Dermis blood vessel endothelial cell (primary cell): Measurements from ENCODE around the gene NSA2. TPM values are rescaled to one million over a fixed set of nuclear protein-coding genes. Genes with fewer than 3 reads are reported as not detected.
"Not testable (repeated sequence)": the region's sequence is repeated elsewhere in the genome, so short reads cannot be mapped to it uniquely, and the experiment has no call there.

Experiments used
- DNase-seq: peaks from one replicate; pipeline ENCODE4 v3.0.0; 2010
- total RNA-seq: library from RNA; depleted of rRNA; stranded (reverse); fragments of >200 nt; gene quantifications from 2 replicates; pipeline ENCODE4 v1.2.3, GENCODE V29; 2014

The NSA2 gene
- 78.1 and 101 TPM in 2 replicates for total RNA-seq

DNA sequence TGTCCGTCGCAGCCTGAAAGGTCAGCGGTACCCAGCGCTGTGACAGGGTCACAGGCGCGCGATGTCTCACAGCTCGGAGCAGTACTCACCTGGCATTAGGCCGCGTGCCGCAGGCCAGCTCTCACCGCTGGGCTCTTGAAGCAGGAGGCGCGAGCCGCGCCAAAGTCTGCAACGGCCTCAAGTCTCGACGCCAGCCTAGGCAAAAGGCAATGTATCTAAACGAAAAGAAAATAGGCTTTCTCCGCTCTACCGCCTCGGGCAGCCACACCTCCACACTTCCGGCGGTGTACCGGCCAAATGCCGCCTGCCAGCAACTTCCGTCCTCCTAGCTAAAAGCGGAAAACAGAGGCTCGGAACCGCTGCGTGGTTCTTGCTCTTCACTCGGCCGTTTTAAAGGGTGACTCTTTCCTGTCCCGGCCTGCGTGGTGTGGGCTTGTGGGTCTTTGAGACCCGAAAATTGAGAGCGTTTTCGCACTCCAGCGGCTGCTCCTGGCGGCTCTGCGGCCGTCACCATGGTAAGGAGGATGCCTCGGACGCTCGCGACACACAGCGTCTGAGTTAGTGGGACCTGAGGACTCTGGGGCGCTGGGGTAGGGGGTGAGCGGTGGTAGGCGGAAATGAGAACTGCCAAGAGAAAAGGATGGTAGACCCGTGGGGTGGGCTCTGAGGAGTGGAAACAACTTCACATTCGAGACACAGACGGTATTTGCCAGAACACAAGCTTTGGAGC lies at the start of gene NSA2, which contains the start of gene GFM2:
Gene NSA2 (plus strand): TSS at position 401 of the 730 bp plus-strand sequence. CDS start 112 bp downstream, at position 513.
Gene GFM2 (minus strand): TSS at position 269 of the 730 bp plus-strand sequence. CDS start 3,375 bp downstream, outside the sequence.
- peak; percentile 97 for DNase-seq

DNA sequence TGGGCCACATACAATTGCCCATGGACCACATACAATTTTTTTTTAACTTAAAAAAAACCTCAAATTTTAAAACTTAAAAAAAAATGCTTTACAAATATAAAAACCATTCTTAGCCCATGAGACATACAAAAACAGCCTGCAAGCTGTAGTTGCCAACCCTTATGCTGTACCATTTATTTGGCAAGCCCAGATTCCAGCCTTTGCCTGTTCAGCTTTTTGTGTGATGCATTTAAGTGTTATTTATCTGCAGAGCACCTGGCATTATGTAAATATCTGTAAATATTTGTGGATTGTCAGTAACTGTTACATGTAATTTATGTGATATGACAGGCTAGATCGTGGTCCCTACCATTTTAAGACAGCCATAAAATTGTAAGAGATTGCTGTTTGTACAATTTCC lies 49.5 kb upstream of the NSA2 start:
- DNase-seq, result no peak

DNA sequence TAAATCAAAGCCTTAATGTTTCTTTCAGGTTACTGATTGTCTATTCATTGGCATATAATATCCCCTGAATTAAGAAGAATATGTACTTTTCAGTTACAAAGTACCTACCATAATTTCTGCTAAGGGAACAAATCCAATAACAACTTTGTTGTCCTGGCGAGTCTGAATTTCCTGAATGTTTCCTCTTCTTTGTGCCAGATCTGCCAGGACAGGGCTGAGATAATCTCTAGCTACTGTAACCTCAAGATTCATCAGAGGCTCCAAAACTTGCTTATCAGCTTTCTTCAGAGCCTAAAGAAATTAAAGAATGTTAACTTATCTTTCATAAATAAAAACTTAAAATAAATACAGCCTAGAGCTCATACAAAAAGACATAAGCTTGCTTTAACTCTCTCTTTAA lies 44.8 kb upstream of the NSA2 start:
- peak; percentile 34 for DNase-seq

DNA sequence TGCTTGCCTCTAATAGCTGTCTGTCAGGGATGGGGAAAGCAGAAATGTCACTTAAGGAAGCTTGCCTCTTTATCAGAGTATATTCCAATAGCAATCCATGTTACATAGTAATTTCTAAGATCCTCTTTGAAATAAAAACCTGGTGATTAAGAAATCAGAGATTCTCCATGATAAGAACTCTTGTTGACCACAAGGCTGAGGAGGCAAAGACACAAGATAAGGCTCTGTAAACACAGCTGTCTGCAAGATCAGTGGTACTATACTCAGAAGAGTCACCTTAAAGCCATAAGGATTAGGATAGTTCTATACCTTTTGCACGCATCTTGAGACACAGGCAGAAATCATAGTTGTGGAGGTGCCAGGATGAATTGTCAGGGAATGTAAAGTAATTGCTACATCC lies 41.7 kb upstream of the NSA2 start:
- no peak for DNase-seq

DNA sequence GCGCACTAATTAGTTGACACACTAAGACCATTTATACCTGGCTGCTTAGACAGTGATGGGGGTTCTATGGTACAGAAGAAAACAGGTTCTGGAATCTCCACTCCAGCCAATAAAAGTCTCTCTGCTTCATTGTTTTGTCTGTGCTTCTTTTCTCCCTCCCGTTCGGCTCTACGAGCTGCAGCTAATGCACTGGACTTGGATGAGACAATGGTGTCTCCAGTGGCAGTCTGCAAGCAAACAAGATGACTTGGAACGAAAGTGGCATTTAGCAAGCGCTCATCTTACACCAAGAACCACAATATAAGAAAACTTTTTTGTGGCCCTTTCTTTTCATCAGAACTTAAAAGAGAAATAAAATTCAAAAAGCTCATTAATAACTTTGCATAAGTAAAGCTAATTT lies 30.3 kb upstream of the NSA2 start:
- no peak for DNase-seq

DNA sequence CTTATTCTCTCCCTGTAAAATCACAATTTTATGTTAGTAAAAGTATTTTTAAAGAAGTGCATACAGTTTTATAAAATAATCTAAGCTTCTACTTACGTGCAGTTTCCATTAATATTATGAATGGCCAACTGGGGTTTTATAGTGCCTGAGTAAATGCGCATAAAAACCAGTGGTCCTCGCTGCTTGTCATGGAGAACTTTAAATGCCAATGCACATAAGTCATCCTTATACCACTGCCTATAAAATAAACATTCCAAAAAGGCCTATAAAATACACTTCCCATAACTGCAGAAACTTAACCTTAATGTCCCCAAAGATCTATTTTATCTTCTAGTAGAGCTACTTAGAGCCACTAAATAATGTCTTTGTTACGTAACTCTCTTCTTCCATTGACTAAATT lies 28.6 kb upstream of the NSA2 start:
- DNase-seq, result no peak

DNA sequence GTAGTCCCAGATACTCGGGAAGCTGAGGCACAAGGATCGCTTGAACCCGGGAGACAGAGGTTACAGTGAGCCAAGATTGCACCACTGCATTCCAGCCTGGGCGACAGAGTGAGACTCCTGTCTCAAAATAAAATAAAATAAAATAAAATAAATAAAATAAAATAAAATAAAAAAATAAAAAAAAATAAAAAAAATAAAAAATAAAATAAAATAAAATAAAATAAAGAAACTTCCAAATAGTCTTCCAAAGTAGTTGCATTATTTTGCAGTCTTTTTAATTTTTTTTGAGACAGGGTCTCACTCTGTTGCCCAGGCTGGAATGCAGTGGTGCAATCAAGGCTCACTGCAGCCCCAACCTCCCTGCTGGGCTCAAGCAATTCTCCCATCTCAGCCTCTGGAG lies 18.3 kb upstream of the NSA2 start:
- DNase-seq, result not testable (repeated sequence)

DNA sequence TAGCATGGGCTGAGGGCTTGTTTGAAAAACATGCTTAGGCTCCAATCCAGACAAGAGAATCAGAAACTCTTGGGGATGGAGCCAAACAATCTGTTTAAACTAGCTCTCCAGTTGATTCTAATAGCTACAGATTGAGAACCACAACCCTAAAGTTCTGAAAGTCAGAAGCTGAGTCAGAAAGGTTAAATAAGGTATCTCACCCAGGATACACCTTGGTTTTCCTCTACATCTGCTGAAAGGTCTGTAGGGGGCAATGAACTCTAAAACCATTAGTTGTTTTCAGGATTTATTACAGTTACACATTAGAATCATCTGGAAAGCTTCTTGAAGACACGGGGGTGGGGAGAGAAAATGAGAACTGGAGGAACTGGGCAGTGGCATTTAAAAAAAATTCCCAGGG lies 5.8 kb upstream of the NSA2 start:
- no peak for DNase-seq

DNA sequence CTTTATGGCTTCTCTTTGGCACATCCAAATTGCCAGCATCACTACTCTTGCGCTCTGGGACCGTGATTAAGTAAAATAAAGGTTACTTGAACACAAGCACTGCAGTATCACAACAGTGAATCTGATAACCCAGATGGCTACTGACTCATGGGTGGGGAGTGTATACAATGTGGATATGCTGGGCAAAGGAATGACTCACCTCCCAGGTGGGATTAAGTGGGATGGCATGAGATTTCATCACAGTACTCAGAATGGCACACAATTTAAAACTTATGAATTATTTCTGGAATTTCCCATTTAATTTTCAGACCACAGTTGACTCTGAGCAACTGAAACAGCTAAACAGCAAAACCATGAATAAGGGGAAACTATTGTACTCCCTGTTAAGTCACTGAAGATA lies 4.5 kb upstream of the NSA2 start:
- DNase-seq, result peak; percentile 65

DNA sequence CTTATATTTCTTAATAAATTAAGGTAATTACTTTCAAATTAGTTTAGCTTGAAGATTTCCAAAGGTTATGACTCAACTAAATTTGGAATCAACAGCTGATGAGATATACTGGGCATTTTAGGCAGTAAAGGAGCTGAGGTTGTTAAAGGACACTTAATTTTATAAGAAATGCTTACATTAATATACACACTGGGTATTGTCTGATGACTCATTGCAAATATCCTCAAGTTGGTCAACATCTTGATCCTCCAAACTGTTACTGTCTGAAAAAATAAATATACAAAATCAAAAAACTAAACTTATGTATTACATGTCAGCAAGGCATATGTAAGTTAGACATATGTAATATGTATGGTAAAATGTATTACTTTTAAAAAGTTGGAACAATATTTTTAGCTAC lies 3.5 kb upstream of the NSA2 start:
- no peak for DNase-seq

DNA sequence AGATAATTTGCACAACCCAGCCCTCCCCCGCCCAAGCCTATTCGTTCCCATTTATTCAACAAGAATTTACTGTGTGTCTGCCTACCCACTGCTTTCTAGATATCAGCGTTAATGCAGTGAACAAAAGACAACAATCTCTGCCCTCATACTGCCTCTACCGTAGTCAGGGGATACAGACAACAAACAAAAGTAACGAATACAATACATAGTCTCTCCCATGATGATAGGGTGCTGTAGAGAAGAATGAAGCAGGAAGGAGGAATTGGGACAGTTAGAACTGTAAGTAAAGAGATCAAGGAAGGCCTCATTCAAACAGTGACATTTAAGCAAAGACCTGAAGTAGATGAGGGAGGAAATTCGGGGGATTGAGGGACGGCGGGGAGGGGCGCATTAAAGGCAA lies 1.8 kb upstream of the NSA2 start:
- peak; percentile 46 for DNase-seq

DNA sequence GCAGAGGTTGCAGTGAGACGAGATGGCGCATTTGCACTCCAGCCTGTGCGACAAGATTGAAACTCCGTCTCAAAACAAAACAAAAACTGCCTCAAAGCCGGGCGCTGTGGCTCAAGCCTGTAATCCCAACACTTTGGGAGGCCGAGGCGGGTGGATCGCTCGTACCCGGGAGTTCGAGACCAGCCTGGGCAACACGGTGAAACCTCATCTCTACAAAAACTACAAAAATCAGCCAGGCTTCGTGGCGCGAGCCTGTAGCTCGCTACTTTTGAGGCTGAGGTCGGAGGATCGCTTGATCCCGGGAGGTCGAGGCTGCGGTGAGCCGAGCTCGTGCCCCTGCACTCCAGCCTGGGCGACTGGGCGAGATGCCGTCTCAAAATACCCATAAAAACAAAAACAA lies 1.1 kb upstream of the NSA2 start:
- DNase-seq, result no peak

DNA sequence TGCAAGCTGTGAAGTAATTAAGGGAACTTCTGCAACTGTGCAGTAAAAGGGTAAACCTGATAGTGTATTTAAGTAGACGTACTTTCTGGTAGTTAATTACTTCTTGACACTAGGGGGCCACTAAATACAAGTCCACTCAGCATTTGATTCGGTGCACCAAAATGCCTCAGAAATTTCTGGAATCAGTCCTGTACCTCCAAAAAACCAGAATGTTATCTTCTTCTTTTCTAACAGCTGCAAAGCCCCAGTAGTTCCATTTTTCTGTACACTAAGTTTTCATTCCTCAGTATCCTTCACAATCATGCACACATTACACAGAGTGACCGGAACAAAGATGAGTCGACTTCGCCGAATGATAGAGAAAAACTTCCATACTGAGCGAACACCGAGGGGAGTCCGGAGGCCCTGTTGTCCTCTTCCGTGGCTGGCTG lies 616 bp upstream of the NSA2 start:
- peak; percentile 73 for DNase-seq

DNA sequence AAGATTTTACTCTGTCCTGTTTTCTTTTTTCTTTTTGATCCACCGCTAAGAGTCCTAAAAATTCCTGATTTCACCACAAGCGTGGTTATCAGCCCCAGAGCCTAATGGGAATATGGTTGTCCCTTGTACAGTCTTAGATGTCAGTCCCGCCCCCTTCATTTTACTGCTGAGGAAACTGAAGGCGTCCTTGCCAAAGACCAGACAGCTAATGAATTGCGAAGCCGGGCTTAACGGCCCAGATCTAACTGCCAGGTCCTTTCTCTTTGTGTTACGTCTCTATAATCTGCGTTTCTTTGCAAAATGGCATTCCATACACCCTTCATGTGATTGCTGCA lies 497 bp downstream of the NSA2 start:
- DNase-seq, result peak; percentile 58

DNA sequence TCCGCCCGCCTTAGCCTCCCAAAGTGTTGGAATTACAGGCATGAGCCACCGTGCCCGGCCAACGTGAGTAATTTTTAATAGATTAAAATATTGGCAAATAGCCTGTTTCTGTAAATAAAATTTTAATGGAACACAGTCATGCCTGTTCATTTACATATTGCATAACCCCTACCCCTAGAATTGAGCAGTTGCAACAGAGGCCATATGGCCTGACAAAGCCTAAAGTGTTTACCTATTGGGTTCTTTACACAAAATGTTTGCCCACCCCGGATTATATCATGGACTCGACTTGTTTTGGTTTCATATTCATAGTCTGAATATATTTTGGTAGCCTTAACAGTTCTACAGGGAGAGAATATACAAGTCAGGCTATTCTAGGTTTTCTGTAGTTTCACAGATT lies 5.3 kb downstream of the NSA2 start:
- no peak for DNase-seq

DNA sequence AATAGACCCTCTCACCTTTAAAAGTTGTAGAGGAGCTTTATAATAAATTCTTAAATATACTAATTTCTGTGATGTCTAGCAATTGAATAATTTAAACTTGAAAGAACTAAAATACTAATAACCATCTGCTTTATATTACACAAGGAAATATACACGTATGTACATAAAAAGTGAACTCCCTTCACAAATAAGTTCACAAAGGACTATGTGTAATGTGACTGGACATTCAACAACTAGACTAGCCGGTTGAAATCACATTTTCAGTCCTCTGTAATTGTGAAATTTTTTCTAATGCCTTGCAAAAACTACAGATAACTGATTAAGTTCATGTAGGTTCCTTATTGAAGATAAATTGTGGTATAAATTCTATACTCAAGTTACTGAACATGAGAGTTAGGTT lies 11.6 kb downstream of the NSA2 start:
- DNase-seq, result no peak

DNA sequence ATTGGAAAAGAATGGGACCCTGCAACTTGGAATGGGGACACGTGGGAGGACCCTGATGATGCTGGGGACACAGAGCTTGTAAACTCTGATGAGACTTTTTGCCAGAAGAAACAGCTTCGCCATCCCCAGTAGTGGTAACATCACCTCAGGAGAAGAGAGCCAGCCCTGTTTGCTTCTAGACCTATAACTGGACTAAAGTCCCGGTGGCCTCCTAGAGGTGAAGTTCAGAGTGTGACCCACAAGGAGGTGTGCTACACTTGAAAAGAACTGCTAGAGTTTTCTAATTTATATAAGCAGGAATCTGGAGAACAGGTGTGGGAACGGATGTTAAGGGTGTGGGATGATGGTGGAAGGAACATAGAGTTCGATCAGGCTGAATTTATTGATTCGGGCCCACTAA lies 19.8 kb downstream of the NSA2 start:
- no peak for DNase-seq

DNA sequence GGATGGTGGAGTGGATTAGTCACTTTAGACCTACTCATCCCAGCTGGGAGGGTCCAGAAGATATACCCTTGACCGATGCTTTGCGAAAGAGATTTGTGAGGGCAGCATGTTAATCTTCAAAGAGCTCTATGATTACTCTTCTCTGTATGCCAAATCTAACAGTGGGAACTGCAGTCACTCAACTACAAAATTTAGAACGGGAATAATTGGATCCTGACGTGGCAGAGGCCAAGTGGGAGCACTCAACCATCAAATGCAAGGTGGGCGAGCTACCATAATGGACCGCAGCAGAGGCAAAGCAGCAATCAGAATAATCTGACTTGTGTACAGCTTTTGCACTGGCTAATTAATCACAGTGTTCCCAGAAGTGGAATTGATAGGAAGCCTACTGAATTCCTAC lies 20.4 kb downstream of the NSA2 start:
- DNase-seq, result no peak

DNA sequence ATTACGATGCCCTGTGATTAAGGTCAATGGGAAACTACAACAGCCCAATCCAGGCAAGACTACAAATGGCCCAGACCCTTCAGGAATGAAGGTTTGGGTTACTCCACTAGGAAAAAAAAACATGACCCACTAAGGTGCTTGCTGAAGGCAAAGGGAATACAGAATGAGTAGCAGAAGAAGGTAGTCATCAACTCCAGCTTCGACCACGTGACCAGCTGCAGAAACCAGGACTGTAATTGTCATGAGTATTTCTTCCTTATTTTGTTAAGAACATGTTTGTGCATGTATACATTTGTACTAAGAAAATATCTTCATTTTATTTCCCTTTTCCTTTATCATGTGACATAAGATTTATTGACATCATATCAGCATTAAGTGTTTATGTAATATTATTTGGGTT lies 24.6 kb downstream of the NSA2 start:
- DNase-seq, result not testable (repeated sequence)

DNA sequence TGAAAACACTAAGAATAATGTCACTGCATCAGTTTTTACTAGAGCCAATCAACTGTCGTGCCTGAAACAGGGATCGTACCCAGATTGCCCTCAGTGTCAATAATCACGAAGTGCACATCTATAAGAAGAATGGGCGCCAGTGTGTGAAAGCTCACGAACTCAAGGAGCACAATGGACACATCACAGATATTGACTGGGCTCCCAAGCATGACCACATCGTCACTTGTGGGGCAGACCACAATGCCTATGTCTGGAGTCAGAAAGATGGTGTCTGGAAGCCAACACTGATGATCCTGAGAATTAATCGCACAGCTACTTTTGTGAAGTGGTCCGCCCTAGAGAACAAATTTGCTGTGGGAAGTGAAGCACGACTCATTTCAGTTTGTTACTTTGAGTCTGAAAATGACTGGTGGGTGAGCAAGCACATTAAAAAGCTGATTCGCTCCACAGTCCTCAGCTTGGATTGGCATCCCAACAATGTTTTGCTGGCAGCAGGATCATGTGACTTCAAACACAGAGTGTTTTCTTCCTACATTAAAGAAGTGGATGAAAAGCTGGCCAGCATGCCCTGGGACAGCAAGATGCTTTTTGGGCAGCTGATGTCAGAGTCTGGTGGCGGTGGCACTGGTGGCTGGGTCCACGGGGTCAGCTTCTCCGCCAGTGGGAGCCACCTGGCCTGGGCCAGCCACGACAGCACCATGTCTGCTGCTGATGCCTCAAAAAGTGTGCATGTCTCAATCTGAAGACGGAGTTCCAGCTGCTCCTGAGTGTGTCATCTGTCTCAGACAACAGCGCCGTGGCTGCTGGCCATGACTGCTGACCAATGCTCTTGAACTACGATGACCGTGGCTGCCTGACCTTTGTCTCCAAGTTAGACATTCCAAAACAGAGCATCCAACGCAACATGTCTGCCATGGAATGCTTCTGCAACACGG lies 32.2 kb downstream of the NSA2 start:
- no peak for DNase-seq

DNA sequence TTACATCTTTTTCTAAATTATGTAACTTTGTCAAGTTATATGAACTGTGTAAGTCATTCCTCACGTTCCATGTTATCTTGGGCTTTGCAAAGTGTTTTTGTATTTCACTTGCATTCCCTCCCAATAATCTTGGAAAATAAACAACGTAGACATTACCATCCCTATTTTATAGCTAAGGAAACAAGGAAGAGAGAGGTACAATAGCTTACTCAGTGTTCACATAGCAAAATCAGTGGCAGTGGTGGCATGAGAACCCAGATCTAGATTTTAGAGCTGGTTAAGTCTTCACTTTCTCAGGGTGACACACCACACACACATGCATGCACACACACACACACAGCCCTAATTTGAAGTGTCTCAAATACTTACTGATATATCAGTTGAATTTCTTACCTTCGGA lies 34.1 kb downstream of the NSA2 start:
- no peak for DNase-seq

DNA sequence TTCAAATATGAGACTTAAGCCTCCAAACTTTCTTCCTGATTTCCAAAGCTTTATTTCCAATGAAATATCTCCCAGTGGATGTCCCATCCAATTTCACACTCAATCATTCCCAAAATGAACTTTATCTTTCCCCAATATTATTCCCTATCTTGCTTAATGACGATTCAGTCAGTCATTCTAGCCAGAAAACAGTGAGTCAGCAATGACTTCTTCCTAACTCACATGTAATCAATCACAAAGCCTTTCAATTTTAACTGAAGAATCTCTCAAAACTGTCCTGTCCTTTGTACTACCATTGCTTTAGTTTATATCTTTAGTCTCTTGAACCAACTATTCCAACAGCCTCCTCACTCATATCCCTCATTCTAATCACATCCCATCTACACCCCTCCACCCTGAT lies 34.9 kb downstream of the NSA2 start:
- DNase-seq, result no peak

DNA sequence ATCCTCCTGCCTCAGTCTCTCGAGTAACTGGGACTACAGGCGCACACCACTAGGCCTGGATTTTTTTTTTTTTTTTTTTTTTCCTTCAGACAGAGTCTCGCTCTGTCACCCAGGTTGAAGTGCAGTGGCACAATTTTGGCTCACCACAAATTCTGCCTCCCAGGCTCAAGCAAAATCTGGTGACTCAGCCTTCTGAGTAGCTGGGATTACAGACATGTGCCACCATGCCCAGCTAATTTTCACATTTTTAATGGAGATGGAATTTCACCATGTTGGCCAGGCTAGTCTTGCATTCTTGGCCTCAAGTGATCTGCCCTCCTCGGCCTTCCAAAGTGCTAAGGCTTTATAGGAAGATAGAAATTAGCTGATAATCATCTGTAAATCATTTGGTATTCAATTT lies 43.9 kb downstream of the NSA2 start:
- DNase-seq, result no peak

DNA sequence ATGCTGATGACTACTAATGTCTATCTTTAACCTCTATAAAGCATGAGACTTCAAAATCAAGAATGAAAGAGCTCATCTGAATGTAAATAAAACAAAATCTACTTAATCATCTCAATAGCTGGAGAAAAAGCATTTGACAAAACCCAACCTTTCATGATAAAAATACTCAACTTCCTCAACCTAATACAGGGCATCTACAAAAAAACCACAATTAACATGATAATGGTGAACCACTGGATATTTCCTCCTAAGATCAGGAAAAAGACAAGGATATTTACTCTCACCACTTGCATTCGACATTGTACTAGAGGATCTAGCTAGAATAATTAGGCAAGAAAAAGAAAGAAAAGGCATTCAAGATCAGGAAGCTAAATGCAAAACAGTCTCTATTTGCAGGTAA lies 49.8 kb downstream of the NSA2 start:
- DNase-seq, result no peak
